Stimulated activated effector memory CD8-positive, alpha-beta T cell treated with anti-CD3 and anti-CD28 coated beads, Interleukin-12 subunit alpha, Interleukin-12 subunit beta, amount 100 ng/mL, for 72 hours (primary cell): ENCODE measurements around the gene GRM8.

Experiments
- ATAC-seq: fragments of 150-1000 bp; cut with Tn5 transposase; 2 replicates; pipeline ENCODE4 v1.10.0; 2021
- DNase-seq, 2 donors: peaks; one replicate each; pipeline ENCODE4 v3.0.0; 2021 to 2022; ENCODE audit warnings: low spot score in 2 of 2
- H3K27ac Mint-ChIP-seq: one replicate; pipeline ENCODE4 v1.8.0; 2022; ENCODE audit warnings: mild to moderate bottlenecking, mixed read lengths
- H3K36me3 Mint-ChIP-seq: one replicate; pipeline ENCODE4 v1.8.0; 2022; ENCODE audit warnings: mild to moderate bottlenecking, mixed read lengths
- H3K4me1 Mint-ChIP-seq: one replicate; pipeline ENCODE4 v1.8.0; 2022; ENCODE audit warnings: mixed read lengths
- H3K4me3 Mint-ChIP-seq: one replicate; pipeline ENCODE4 v1.8.0; 2022; ENCODE audit warnings: mild to moderate bottlenecking, mixed read lengths
- H3K9me3 Mint-ChIP-seq: one replicate; pipeline ENCODE4 v1.8.0; 2022; ENCODE audit warnings: mixed read lengths

Gene GRM8

DNA sequence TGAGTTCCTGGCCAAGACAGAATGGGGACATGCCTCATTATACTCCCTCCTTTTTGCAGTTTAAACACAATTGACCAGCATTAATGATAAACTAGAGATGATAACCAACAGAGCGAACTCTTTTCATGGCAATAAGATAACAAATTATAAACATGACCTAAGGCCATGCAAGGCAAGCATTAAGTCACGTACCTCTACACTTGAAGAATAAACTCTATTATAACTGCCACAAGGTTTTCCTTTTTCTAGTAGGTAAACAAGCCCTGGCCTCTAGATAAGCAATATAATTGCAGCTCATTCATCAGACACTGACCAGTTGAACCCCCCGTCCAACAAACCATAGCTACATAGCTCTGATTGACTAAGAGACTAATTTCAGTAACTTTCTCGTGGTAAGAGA lies 767.0 kb downstream of the GRM8 start:
- Mint-ChIP-seq H3K36me3 (no peaks in the 10 kb centered on the region), H3K27ac (no peak overlapping the region), H3K4me1 (no peaks in the 10 kb centered on the region), H3K4me3 (no peak overlapping the region), H3K9me3 (peaks cover 11% of the 10 kb centered on the region)
- ATAC-seq, result no peak
- no peak for DNase-seq

DNA sequence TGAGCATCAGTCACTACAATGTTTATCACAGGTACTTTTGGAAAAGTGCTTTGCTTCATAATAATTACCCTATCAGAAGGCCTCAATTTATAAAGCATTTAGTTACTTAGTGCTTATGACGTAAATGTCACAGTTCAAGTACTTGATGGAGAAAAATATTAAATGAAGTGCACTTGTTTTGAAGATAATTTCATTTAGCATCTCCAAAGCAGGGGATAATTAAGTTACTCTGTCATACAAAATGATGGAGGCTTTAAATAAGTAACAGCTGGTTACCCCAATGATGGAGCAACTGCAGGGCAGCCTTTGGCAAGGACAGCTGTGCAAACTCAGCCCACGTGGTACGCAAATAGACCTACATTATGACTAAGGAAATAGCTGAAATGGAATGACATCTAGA lies 768.8 kb downstream of the GRM8 start:
- H3K36me3 Mint-ChIP-seq, result no peaks in the 10 kb centered on the region
- H3K27ac Mint-ChIP-seq, result no peak overlapping the region
- no peak overlapping the region for H3K4me3 Mint-ChIP-seq
- H3K9me3 Mint-ChIP-seq, result peaks cover 11% of the 10 kb centered on the region
- no peaks in the 10 kb centered on the region for H3K4me1 Mint-ChIP-seq
- no peak for DNase-seq
- no peak for ATAC-seq

DNA sequence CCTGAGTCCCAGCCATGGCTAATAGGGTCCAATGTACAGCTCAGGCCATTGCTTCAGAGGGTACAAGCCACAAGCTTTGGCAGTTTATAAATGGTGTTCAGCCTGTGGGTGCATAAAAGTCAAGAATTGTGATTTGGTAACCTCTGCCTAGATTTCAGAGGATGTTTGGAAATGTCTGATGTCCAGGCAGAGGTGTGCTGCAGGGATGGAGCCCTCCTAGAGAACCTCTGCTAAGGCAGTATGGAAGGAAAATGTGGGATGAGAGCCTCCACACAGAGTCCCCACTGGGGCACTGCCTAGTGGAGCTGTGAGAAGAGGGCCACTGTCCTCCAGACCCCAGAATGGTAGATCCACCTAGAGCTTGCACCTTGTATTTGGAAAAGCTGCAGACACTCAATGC lies 779.9 kb downstream of the GRM8 start:
- Mint-ChIP-seq H3K9me3 (peaks cover 30% of the 10 kb centered on the region), H3K27ac (no peak overlapping the region), H3K4me1 (no peaks in the 10 kb centered on the region), H3K36me3 (no peaks in the 10 kb centered on the region), H3K4me3 (no peak overlapping the region)
- ATAC-seq (no peak), DNase-seq (no peak)

DNA sequence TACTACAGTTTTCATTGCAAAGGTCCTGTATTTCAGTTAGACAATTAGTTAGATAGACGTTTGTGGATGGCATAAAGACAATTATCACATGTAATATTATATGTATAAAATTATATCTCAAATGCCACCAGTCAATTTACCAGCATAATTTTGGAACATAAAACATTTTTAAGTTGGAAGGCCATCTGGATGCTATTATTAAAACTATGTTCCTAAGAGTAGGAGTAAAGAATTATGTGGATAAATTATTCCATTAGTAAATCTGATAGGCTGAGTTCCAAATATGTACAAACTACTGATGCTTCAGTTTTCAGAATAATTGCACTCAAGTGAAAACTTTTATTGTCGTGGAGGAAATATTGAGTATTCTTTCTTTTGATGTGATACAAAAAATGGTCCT lies 790.3 kb downstream of the GRM8 start:
- H3K9me3 Mint-ChIP-seq, result peaks cover 14% of the 10 kb centered on the region
- ATAC-seq (no peak), DNase-seq (no peak)
- H3K36me3 Mint-ChIP-seq, result no peaks in the 10 kb centered on the region
- no peaks in the 10 kb centered on the region for H3K4me1 Mint-ChIP-seq
- H3K27ac Mint-ChIP-seq, result no peak overlapping the region
- H3K4me3 Mint-ChIP-seq, result no peak overlapping the region

DNA sequence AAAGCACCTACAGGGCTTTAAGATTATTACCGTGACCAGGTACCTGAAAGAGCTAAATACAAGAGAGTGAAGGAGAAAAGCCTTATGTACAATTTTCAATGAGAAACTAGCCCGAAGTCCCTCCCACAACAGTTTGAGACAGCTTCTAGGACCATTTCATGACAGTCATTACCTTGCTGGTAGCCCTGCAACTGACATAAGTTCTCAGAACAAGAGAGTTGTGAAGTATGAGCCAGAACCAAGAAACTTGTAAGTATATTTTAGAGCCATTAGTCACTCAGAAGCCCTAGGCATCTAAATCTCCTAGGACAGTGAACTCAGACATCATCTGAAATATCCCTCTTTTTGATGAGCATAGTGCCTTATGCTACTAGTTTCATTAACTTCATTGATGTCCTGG lies 792.1 kb downstream of the GRM8 start:
- H3K4me3 Mint-ChIP-seq, result no peak overlapping the region
- H3K9me3 Mint-ChIP-seq, result peaks cover 16% of the 10 kb centered on the region
- ATAC-seq, result no peak

DNA sequence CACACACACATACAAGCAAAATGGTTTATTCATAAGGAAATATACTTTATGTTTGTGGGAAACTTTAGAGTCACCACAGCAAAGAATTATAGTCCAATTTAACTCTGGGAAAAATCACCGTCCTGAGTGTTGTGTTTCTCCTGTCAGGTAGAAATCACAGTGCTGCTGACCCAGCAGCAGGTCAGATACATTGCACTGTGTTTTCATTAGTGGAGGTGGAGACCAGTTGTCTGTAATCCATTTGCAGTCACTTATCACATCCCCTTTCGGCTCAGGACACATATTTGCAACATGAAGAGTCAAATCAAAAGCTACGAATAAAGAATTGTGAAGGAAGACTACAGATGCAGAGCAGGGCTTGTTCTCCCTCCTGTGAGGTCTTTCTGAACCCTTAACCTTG lies 799.6 kb downstream of the GRM8 start:
- no peaks in the 10 kb centered on the region for H3K4me1 Mint-ChIP-seq
- DNase-seq, result no peak
- H3K4me3 Mint-ChIP-seq, result no peak overlapping the region
- no peaks in the 10 kb centered on the region for H3K36me3 Mint-ChIP-seq
- ATAC-seq, result no peak
- H3K27ac Mint-ChIP-seq, result no peak overlapping the region
- H3K9me3 Mint-ChIP-seq, result peaks cover 21% of the 10 kb centered on the region

More for the DNA sequence above, 792.1 kb downstream of the GRM8 start:
- Mint-ChIP-seq H3K36me3 (no peaks in the 10 kb centered on the region), H3K27ac (no peak overlapping the region), H3K4me1 (no peaks in the 10 kb centered on the region)
- no peak for DNase-seq

DNA sequence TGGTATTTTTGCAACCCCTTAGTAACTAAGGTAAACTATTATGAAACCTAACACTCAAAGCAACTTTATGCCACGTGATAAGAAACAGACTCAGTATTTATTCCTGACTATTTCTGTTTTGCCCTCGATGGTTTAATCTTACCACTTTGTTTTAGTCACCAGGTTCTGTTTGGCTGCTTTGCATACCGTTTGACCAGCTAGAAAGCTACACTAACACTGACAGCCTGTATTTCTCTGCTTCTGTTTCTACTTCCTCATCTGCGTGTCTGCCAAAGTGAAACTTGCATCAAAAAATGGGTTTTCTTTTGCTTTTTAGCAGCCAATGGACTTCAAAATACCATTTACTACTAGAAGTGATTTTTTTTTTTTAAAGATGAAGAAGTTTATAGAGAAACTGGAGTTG lies 802.5 kb downstream of the GRM8 start:
- peaks cover 15% of the 10 kb centered on the region for H3K9me3 Mint-ChIP-seq
- DNase-seq (no peak), ATAC-seq (no peak)
- H3K27ac Mint-ChIP-seq, result no peak overlapping the region
- H3K4me3 Mint-ChIP-seq, result no peak overlapping the region
- no peaks in the 10 kb centered on the region for H3K4me1 Mint-ChIP-seq
- no peaks in the 10 kb centered on the region for H3K36me3 Mint-ChIP-seq

DNA sequence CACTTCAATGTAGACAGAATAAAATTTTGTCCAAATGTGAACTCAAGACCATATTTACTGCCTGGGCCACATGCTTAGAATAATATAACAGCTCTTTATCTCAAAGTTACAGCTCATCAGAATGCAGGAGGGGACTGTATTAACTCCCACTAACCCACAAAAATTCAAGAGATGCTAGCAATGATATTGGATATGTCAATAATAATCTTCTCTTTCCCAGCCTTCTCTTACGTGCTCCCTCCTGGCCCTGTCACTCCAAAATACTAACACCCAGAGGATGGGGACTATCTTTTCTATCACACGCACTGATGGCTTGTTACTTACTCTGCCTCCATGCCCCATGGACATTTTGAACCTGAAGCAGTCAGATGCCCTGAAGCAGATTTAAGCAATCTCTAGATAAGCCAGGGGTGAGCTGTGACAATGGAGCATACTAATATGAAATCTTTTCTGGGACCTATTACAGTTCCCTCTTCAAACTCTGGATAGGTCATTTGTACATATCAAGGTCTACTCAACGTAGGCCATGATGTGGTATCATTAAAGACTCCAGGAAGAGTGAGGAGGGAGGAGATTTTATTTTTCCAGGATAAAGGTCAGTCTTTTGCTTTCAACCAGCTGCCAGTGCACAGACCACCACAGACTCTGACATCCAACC lies 803.0 kb downstream of the GRM8 start:
- no peak overlapping the region for H3K4me3 Mint-ChIP-seq
- H3K4me1 Mint-ChIP-seq, result no peaks in the 10 kb centered on the region
- DNase-seq, result no peak
- no peak overlapping the region for H3K27ac Mint-ChIP-seq
- H3K36me3 Mint-ChIP-seq, result no peaks in the 10 kb centered on the region
- H3K9me3 Mint-ChIP-seq, result peaks cover 11% of the 10 kb centered on the region
- no peak for ATAC-seq

DNA sequence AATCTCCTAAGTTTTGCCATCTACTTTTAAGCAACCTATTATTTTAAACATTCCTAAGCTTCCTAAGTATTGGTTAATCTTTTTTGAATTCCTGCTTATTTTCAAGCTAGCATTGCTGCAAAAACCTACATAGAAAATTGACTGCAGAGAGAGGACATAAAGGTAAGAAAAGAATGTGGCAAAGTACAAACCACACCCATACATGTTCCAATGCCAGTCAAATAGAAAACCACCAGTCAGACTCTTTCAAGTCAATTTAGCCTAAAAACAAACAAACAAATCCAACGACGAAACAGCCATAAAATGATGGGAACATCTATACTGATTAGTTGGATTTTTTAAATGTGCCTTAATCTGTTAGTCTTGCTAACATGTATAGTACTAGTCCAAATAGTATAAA lies 804.8 kb downstream of the GRM8 start:
- H3K4me3 Mint-ChIP-seq, result no peak overlapping the region
- no peak for ATAC-seq
- H3K27ac Mint-ChIP-seq, result no peak overlapping the region
- no peaks in the 10 kb centered on the region for H3K4me1 Mint-ChIP-seq
- no peak for DNase-seq
- no peaks in the 10 kb centered on the region for H3K36me3 Mint-ChIP-seq
- peaks cover 8% of the 10 kb centered on the region for H3K9me3 Mint-ChIP-seq

DNA sequence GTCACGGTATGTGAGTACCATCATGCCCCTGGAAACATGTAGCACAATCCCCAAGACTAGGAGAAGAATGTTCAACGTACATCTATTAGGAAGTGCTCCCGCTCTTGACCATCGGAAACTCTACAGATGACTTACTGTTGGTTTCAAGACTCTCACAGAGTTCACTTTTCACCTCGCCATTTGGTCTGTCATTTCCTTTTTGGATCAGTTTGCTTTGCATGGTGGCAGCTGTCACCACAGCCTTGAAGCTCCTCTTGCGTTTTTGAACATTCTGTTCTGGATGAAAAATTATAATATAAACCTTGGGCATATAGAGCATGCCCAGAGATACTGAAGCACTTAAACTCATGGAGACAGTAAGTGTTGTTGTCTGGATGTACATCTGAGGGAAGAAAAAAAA lies 806.8 kb downstream of the GRM8 start:
- H3K36me3 Mint-ChIP-seq, result no peaks in the 10 kb centered on the region
- DNase-seq, result no peak
- H3K4me1 Mint-ChIP-seq, result no peaks in the 10 kb centered on the region
- no peak overlapping the region for H3K27ac Mint-ChIP-seq
- ATAC-seq, result no peak
- peaks cover 3% of the 10 kb centered on the region for H3K9me3 Mint-ChIP-seq
- H3K4me3 Mint-ChIP-seq, result no peak overlapping the region

DNA sequence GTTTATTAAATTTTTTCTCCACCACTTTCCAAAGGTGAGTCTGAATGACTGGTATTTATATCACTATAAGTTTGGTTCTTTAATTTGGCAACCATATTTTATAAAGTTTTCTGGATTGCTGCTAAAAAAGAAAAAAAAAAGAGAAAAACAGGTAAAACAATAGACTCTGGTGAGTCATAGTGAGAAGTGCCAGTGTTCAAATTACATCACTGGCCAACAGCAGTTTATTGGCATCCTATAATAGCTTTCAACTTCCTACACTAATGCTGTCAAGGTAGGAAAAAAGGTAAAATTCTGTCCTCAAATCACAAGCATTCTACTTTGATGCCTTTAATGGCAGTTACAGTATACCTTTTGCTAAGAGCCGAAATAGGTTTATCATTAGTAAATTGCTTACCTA lies 808.8 kb downstream of the GRM8 start:
- Mint-ChIP-seq H3K4me1 (no peaks in the 10 kb centered on the region), H3K36me3 (no peaks in the 10 kb centered on the region), H3K4me3 (no peak overlapping the region), H3K9me3 (peaks cover 3% of the 10 kb centered on the region), H3K27ac (no peak overlapping the region)
- DNase-seq (no peak), ATAC-seq (no peak)

DNA sequence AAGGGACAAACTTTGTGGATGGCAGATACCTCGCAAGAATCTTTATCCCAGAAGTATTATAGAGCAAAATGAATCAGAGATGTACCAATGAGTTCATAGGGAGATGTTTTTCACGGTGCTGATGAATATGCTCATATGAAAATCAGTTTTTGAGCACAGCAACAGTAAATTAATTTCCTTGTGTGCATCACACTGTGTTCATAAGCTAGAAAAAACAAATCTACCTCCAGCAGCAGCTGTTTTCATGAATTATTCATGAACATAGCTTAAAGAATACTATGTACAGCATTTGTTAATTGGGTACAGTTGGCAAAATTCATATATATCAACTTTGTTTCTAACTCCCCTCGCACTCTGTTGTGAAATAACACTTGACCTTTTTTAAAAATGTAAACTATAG lies 809.8 kb downstream of the GRM8 start:
- no peaks in the 10 kb centered on the region for H3K4me1 Mint-ChIP-seq
- no peak overlapping the region for H3K27ac Mint-ChIP-seq
- no peaks in the 10 kb centered on the region for H3K36me3 Mint-ChIP-seq
- no peak for DNase-seq
- H3K4me3 Mint-ChIP-seq, result no peak overlapping the region
- no peak for ATAC-seq
- H3K9me3 Mint-ChIP-seq, result peaks cover 3% of the 10 kb centered on the region

DNA sequence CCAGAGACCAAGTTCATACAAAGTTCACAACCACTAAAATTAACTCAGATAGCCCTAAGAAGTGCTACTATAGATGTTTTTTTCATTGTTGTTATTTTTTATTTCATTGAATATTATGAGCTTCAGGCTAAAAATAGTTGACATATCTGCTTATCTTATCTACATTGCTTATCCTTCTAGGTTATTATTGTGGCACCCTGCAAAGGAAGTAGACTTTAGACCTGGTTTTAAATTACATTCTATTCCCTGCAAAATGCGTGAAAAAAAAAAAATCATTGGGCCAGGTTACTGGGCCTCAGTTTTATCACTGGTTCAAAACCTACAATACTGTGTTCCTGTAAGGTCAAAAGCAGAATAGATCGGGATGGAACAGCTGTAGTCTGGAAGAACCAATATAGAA lies 811.0 kb downstream of the GRM8 start:
- no peaks in the 10 kb centered on the region for H3K4me1 Mint-ChIP-seq
- no peak overlapping the region for H3K27ac Mint-ChIP-seq
- H3K4me3 Mint-ChIP-seq, result no peak overlapping the region
- DNase-seq (no peak), ATAC-seq (no peak)
- peaks cover 3% of the 10 kb centered on the region for H3K9me3 Mint-ChIP-seq
- no peaks in the 10 kb centered on the region for H3K36me3 Mint-ChIP-seq

DNA sequence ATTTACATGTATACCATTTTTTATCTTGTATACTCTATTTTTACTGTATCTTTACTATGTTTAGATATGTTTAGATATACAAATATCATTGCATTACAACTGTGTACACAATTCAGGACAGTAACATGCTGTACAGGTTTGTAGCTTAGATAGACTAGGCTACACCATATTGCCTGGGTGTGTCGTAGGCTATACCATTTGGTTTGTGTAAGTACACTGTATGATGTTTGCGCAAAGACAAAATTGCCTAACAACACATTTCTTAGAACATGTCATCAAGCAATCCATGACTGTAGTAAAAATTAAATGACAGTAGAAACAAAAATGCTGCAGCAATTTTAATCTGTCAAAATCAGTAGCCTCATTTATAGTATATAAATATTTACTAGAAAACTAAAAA lies 812.2 kb downstream of the GRM8 start:
- Mint-ChIP-seq H3K27ac (no peak overlapping the region), H3K9me3 (peaks cover 3% of the 10 kb centered on the region), H3K4me1 (no peaks in the 10 kb centered on the region), H3K36me3 (no peaks in the 10 kb centered on the region), H3K4me3 (no peak overlapping the region)
- DNase-seq, result no peak
- no peak for ATAC-seq

DNA sequence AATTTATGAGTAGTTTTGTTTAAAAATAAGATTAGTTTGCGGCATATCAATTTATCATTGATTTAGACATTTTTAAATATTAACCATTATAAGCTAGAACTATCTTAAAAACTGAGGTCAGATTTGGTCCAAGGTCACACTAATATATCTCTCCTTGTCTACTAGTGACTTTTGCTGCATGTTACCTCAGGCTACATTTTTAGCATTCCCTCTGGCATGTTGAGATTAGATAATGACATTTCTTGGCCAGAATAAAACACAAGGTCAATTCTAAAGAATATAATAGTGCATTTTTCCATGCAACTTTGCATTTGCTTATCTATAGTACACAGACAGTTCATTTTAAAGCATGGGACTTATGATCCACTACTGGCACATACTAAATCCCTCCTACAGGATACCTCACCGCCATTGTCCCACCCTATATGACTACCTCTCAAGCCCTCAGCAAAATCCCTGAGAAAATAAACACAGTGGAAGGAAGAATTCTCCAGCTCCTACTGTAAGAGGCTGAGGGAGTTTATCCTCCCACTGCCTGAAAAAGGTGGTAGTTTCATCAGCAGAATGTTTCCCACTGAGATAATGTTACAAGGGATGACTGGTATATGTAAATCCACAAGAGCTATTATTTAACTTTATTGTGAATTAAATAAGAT lies 816.4 kb downstream of the GRM8 start:
- ATAC-seq (no peak), DNase-seq (no peak)
- Mint-ChIP-seq H3K27ac (no peak overlapping the region), H3K9me3 (no peaks in the 10 kb centered on the region), H3K36me3 (no peaks in the 10 kb centered on the region), H3K4me3 (no peak overlapping the region), H3K4me1 (no peaks in the 10 kb centered on the region)

DNA sequence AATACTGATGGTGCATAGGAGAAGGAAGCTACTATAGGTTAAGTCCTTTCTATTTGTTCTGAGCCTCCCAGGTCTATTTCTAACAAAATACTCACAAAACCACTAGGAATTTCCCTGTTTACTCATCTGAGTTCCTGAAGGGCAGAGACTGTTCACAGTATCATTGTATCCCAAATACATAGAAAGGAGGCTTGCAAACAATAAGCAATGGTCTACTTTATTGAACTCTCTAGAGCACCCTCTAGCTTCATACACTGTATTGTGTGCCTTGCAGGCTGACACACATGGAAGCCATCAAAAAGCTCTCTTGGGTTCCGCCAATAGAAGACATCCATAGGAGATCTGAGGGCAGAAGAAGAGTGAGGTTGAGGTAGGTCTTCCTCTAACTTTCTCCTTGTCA lies 826.1 kb downstream of the GRM8 start:
- Mint-ChIP-seq H3K27ac (no peak overlapping the region), H3K4me1 (no peaks in the 10 kb centered on the region), H3K9me3 (peaks cover 5% of the 10 kb centered on the region), H3K4me3 (no peak overlapping the region), H3K36me3 (no peaks in the 10 kb centered on the region)
- no peak for ATAC-seq
- DNase-seq, result no peak
